ENCODE results near the gene CROCC2. TPM values are rescaled to one million over a fixed set of nuclear protein-coding genes. Genes with fewer than 3 reads are reported as not detected.

Gene CROCC2
- polyA plus RNA-seq, 2 of the 4 experiments (the other 2 are of a cell fraction), result not detected

- TF ChIP-seq PHF8 (IDR thresholded peaks at IDR 0.05; ENCODE audit: borderline replicate concordance, low read depth) (no peak), FOXS1 (CRISPR knock-in tag; IDR thresholded peaks at IDR 0.05) (no peak), HOXA7 (CRISPR knock-in tag; IDR thresholded peaks at IDR 0.05) (no peak)
- TF ChIP-seq, protein P1, sequence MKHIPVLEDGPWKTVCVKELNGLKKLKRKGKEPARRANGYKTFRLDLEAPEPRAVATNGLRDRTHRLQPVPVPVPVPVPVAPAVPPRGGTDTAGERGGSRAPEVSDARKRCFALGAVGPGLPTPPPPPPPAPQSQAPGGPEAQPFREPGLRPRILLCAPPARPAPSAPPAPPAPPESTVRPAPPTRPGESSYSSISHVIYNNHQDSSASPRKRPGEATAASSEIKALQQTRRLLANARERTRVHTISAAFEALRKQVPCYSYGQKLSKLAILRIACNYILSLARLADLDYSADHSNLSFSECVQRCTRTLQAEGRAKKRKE (CRISPR knock-in tag; IDR thresholded peaks at IDR 0.05; ENCODE audit: low read depth), result no peak
Measured at GRCh38 chr2:240953426-240954410, 47.6 kb downstream of the CROCC2 start (continued).

GRCh38 chr2:240954436-240955305, 48.5 kb downstream of the CROCC2 start:
- POLR2A ChIA-PET, result no interaction called here
- CTCF ChIA-PET, result interaction anchor here (0.9 to 1.1 kb wide), 2 partner anchors 28 to 29 kb away, joined by 4 read pairs; no protein-coding TSS in a partner anchor
- TF ChIP-seq TFCP2L1 (CRISPR knock-in tag; IDR thresholded peaks at IDR 0.05) (no peak), EHMT2 (IDR thresholded peaks at IDR 0.05; ENCODE audit: low read depth) (no peak), NR3C1 (IDR thresholded peaks at IDR 0.05) (no peak), JUNB (IDR thresholded peaks at IDR 0.05) (no peak), RCOR1 (IDR thresholded peaks at IDR 0.05; ENCODE audit: low read depth, low read length) (no peak), SREBF2 (IDR thresholded peaks at IDR 0.05) (no peak), ZNF302 (CRISPR knock-in tag; IDR thresholded peaks at IDR 0.05) (no peak), ZFP36 (IDR thresholded peaks at IDR 0.05; ENCODE audit: borderline replicate concordance, partially characterized antibody) (no peak), MAZ (IDR thresholded peaks at IDR 0.05; ENCODE audit: borderline replicate concordance, low read depth, low read length) (no peak)
- TF ChIP-seq, protein P2, sequence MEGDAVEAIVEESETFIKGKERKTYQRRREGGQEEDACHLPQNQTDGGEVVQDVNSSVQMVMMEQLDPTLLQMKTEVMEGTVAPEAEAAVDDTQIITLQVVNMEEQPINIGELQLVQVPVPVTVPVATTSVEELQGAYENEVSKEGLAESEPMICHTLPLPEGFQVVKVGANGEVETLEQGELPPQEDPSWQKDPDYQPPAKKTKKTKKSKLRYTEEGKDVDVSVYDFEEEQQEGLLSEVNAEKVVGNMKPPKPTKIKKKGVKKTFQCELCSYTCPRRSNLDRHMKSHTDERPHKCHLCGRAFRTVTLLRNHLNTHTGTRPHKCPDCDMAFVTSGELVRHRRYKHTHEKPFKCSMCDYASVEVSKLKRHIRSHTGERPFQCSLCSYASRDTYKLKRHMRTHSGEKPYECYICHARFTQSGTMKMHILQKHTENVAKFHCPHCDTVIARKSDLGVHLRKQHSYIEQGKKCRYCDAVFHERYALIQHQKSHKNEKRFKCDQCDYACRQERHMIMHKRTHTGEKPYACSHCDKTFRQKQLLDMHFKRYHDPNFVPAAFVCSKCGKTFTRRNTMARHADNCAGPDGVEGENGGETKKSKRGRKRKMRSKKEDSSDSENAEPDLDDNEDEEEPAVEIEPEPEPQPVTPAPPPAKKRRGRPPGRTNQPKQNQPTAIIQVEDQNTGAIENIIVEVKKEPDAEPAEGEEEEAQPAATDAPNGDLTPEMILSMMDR (IDR thresholded peaks at IDR 0.05), result no peak

DNA sequence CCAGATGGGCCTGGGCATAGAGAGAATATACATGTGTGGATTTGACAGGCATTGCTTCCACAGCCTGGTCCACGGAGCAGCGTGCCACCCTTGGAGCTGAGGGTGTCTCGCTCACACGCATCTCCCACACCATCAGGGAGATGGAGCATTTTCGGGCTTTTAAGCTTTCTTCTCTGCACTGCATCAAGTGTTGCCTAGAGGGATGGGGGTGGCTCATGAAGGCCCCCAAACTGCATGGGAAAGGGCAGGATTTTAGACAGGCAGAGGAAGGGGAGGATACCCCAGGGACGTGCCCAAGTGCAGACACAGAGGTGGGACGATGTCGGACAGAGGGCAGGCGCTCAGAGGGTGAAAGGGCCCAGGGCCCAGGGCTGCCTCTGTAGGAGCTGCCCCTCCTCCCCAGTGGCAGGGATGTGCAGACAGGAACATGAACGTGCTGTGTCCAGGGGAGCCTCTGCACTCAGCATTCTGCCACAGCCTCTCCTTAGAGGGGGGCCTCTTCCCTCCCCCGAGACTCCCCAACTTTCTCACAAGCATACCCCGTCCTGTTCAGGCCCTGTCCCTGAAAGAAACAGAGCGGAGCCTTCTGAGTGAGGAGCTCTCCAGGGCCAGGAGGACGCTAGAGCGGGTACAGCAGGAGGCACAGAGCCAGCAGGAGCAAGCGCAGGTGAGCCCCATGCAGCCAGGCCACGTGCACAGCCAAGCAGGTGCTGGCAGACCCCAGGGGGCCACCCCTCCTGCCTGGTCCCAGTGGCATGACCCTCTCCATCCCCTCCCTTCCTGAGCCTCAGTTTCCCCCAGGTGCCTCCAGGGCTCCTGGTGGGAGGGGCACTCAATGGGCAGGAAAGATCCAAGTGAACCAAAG, 49.4 kb downstream of the CROCC2 start:
- no peak overlapping the region for H3K27ac ChIP-seq
- no peak overlapping the region for H3K4me3 ChIP-seq
- no peak; a peak in 1 of 6 replicates for ATAC-seq
- ChIA-PET CTCF (interaction anchor here (1.1 kb wide), 1 partner anchor 28 kb away, joined by 4 read pairs; no protein-coding TSS in a partner anchor), POLR2A (no interaction called here)
- no peak overlapping the region for H3K4me2 ChIP-seq
- FAIRE-seq, result no peak
- 62% methylated on average over 15 of the region's 17 CpGs for WGBS (ENCODE audit: missing lambda C conversion rate)
- TF ChIP-seq PHF8 (IDR thresholded peaks at IDR 0.05; ENCODE audit: borderline replicate concordance, low read depth) (no peak), FOXS1 (CRISPR knock-in tag; IDR thresholded peaks at IDR 0.05) (no peak), ELK1 (IDR thresholded peaks at IDR 0.05; ENCODE audit: low read depth, low read length) (no peak), ESRRA (IDR thresholded peaks at IDR 0.05; ENCODE audit: borderline replicate concordance, low read length) (no peak), FOSL2 (IDR thresholded peaks at IDR 0.05) (no peak), FOSL2 (CRISPR knock-in tag; IDR thresholded peaks at IDR 0.05) (no peak)
- H3K4me1 ChIP-seq, result 0 out of 3 replicates have a peak, but pooled peaks cover 3% of the 10 kb centered on the region
- H3K9me3 ChIP-seq, result no peaks in the 10 kb centered on the region
- no peak for DNase-seq (ENCODE audit: low read depth in 1 of 2, low spot score in 1 of 2)

More at GRCh38 chr2:240954436-240955305, 48.5 kb downstream of the CROCC2 start:
- WGBS (ENCODE audit: missing lambda C conversion rate), result 44% methylated on average over 15 of the region's 15 CpGs
- Histone ChIP-seq H3K4me1 (no peaks in the 10 kb centered on the region), H3K27ac (no peak overlapping the region), H3K4me3 (no peak overlapping the region), H3K9me3 (no peaks in the 10 kb centered on the region), H3K4me2 (no peak overlapping the region)
- FAIRE-seq (no peak), ATAC-seq (no peak), DNase-seq (ENCODE audit: low read depth in 1 of 2, low spot score in 1 of 2) (no peak)
